ENCODE results near the gene PLPP1. TPM values are rescaled to one million over a fixed set of nuclear protein-coding genes. Genes with fewer than 3 reads are reported as not detected.

Gene PLPP1
- total and polyA plus RNA-seq, 2 of the 8 experiments (the other 6 are each of a cell fraction or from before 2014, with no cell fraction given), result 43.7 to 91.3 TPM

GRCh38 chr5:55409775-55410174 is 125.0 kb downstream of the PLPP1 start:
- no peak overlapping the region for H2BK15ac ChIP-seq (ENCODE audit: low read length)
- no peak overlapping the region for H3K4me3 ChIP-seq (ENCODE audit: extremely low read depth in 1 of 4, insufficient read depth in 2 of 4, low read depth in 3 of 4, low read length in 4 of 4)
- H2AK5ac ChIP-seq (ENCODE audit: low read depth, low read length), result no peak overlapping the region
- H2BK120ac ChIP-seq (replicated peaks; ENCODE audit: low read depth, low read length), result no peak overlapping the region
- H3K4me2 ChIP-seq (ENCODE audit: insufficient read depth in 1 of 2, low read depth in 2 of 2, low read length in 2 of 2), result no peak overlapping the region
- ChIA-PET CTCF (ENCODE audit: partially characterized antibody) (interaction anchor here (3.0 kb wide), 1 partner anchor 282 kb away, joined by 12 read pairs; no protein-coding TSS in a partner anchor), POLR2A (ENCODE audit: partially characterized antibody) (interaction anchor here (0.6 kb wide), 1 partner anchor 9 kb away, joined by 3 read pairs; no protein-coding TSS in a partner anchor)
- H3K27ac ChIP-seq (ENCODE audit: low read depth, low read length), result no peak overlapping the region
- no peak overlapping the region for H4K91ac ChIP-seq (replicated peaks; ENCODE audit: insufficient read length, low read length)
- H3K36me3 ChIP-seq (ENCODE audit: control insufficient read depth in 2 of 4, insufficient read depth in 4 of 4, low read length in 3 of 4), result peaks cover 0 to 45% (median 14%) of the 10 kb centered on the region in 4 experiments; a peak in 4 of 8 replicates
- H3K14ac ChIP-seq (ENCODE audit: insufficient read length), result no peak overlapping the region
- H2BK20ac ChIP-seq (ENCODE audit: low read length), result no peak overlapping the region
- H2AFZ ChIP-seq (ENCODE audit: low read length), result no peak overlapping the region
- FAIRE-seq, result no peak
- H3K79me2 ChIP-seq (ENCODE audit: control insufficient read depth in 1 of 2, insufficient read depth in 2 of 2, low read length in 2 of 2), result no peaks in the 10 kb centered on the region
- no peaks in the 10 kb centered on the region for H3K9me3 ChIP-seq (ENCODE audit: insufficient read depth in 2 of 2, low read depth in 1 of 2, low read length in 1 of 2)
- no peak overlapping the region for H3K4ac ChIP-seq (replicated peaks; ENCODE audit: insufficient read length, low read depth, low read length)
- H2BK12ac ChIP-seq (ENCODE audit: low read depth, low read length), result no peak overlapping the region
- no peak overlapping the region for H3K56ac ChIP-seq (replicated peaks; ENCODE audit: insufficient read length, low read depth, low read length)
- H3K27me3 ChIP-seq (replicated peaks in 1 of 4; ENCODE audit: control insufficient read depth in 3 of 4, extremely low read depth in 1 of 4, insufficient read depth in 3 of 4, low read length in 3 of 4), result no peaks in the 10 kb centered on the region
- no peaks in the 10 kb centered on the region for H4K20me1 ChIP-seq (replicated peaks in 1 of 2; ENCODE audit: control insufficient read depth in 1 of 2, insufficient read depth in 2 of 2, low read length in 2 of 2)
- no peak overlapping the region for H4K8ac ChIP-seq (ENCODE audit: extremely low read depth, insufficient read depth, low read length)
- H3K79me1 ChIP-seq (ENCODE audit: low read depth, low read length), result no peaks in the 10 kb centered on the region
- H3K23ac ChIP-seq (ENCODE audit: insufficient read length), result no peak overlapping the region
- DNase-seq (ENCODE audit: low read depth in 1 of 2, low spot score in 2 of 2), result no peak
- H3K18ac ChIP-seq (ENCODE audit: extremely low read depth, low read length), result no peak overlapping the region
- H3K4me1 ChIP-seq (replicated peaks in 1 of 4; ENCODE audit: control insufficient read depth in 3 of 4, insufficient read depth in 4 of 4, low read length in 3 of 4), result no peaks in the 10 kb centered on the region
- 100% methylated on average over 1 of the region's 1 CpG; no CpG with 5 or more reads in 1 of the 2 experiments for WGBS, 2 experiments (ENCODE audit: extremely low coverage in 1 of 2, insufficient coverage in 1 of 2, insufficient read length in 1 of 2, insufficient replicate concordance in 2 of 2, low coverage in 1 of 2, low lambda C conversion rate in 2 of 2, missing lambda C conversion rate in 1 of 2)
- no peaks in the 10 kb centered on the region for H3K23me2 ChIP-seq (ENCODE audit: low read depth, low read length)
- H4K5ac ChIP-seq (ENCODE audit: insufficient read length, low read depth, low read length), result no peak overlapping the region
- H2BK5ac ChIP-seq (ENCODE audit: low read depth, low read length), result no peak overlapping the region
- H3K9ac ChIP-seq (replicated peaks in 1 of 4; ENCODE audit: extremely low read depth in 1 of 4, low read depth in 3 of 4, low read length in 3 of 4), result no peak overlapping the region
- TF ChIP-seq ATF2 (IDR thresholded peaks at IDR 0.05; ENCODE audit: low read length) (no peak), E2F6 (IDR thresholded peaks at IDR 0.05) (no peak), CEBPB (IDR thresholded peaks at IDR 0.05; ENCODE audit: low read depth, low read length) (no peak), EP300 (IDR thresholded peaks at IDR 0.05; ENCODE audit: borderline replicate concordance in 1 of 2, low read depth in 2 of 2, low read length in 2 of 2) (no peak), CTBP2 (IDR thresholded peaks at IDR 0.05; ENCODE audit: borderline replicate concordance, insufficient read depth, insufficient read length, low read length) (no peak), SAP30 (IDR thresholded peaks at IDR 0.05; ENCODE audit: insufficient read depth, insufficient replicate concordance, low read length) (no peak), CHD1 (IDR thresholded peaks at IDR 0.05; ENCODE audit: low read depth, low read length) (no peak), HDAC6 (IDR thresholded peaks at IDR 0.05; ENCODE audit: low read depth, low read length) (no peak), SP1 (IDR thresholded peaks at IDR 0.05; ENCODE audit: low read depth, low read length) (no peak), SUZ12 (IDR thresholded peaks at IDR 0.05; ENCODE audit: low read length) (no peak)

Measured in H1 (cell line).